Measurements from ENCODE around the gene MSI2.

- TF ChIP-seq CTCF (IDR thresholded peaks at IDR 0.05) (no peak), POLR2AphosphoS5 (IDR thresholded peaks at IDR 0.05) (no peak)
Measured at GRCh38 chr17:57481910-57482391, 225.6 kb downstream of the MSI2 start.

Data from gastroesophageal sphincter (tissue), 3 donors.